Smooth muscle cell (in vitro differentiated cells): ENCODE data around the gene NDUFA3. TPM values are rescaled to one million over a fixed set of nuclear protein-coding genes. Genes with fewer than 3 reads are reported as not detected.

Experiments used
- DNase-seq: peaks from one replicate; lab custom pipeline; 2025; ENCODE audit not compliant: unreplicated experiment; lab: John Stamatoyannopoulos, UW
- H2AFZ ChIP-seq: fragments of 200-600 bp; sonication (generic); 2 replicates; pipeline ENCODE4 v1.6.0; 2016; ENCODE audit warnings: antibody characterized with exemption, low read depth, mild to moderate bottlenecking
- H3F3A ChIP-seq: fragments of 200-600 bp; sonication (generic); 2 replicates; pipeline ENCODE4 v1.6.0; 2017; ENCODE audit warnings: antibody characterized with exemption, low read depth
- H3K27ac ChIP-seq: fragments of 200-600 bp; sonication (generic); 2 replicates; pipeline ENCODE4 v1.5.1; 2016; ENCODE audit warnings: low read depth, mild to moderate bottlenecking
- H3K27me3 ChIP-seq: fragments of 200-600 bp; sonication (generic); 2 replicates; pipeline ENCODE4 v1.6.1; 2016; ENCODE audit warnings: low read depth, mild to moderate bottlenecking
- H3K36me3 ChIP-seq: fragments of 200-600 bp; sonication (generic); 2 replicates; pipeline ENCODE4 v1.5.1; 2016; ENCODE audit warnings: low read depth
- H3K4me1 ChIP-seq: fragments of 200-600 bp; sonication (generic); 2 replicates; pipeline ENCODE4 v1.5.1; 2016; ENCODE audit warnings: low read depth
- H3K4me2 ChIP-seq: fragments of 200-600 bp; sonication (generic); 2 replicates; pipeline ENCODE4 v1.6.0; 2016; ENCODE audit warnings: mild to moderate bottlenecking
- H3K4me3 ChIP-seq: fragments of 200-600 bp; sonication (generic); 2 replicates; pipeline ENCODE4 v1.5.1; 2016; ENCODE audit warnings: mild to moderate bottlenecking
- H3K79me2 ChIP-seq: fragments of 200-600 bp; sonication (generic); 2 replicates; pipeline ENCODE4 v1.6.0; 2016; ENCODE audit warnings: low read depth, mild to moderate bottlenecking
- H3K9ac ChIP-seq: fragments of 200-600 bp; sonication (generic); 2 replicates; pipeline ENCODE4 v1.6.0; 2016; ENCODE audit warnings: low read depth
- H3K9me3 ChIP-seq: fragments of 200-600 bp; sonication (generic); replicated peaks from 2 replicates; pipeline ENCODE4 v1.5.1; 2016; ENCODE audit warnings: low read depth
- H4K20me1 ChIP-seq: fragments of 200-600 bp; sonication (generic); 2 replicates; pipeline ENCODE4 v1.6.0; 2016; ENCODE audit warnings: low read depth
- CTCF ChIP-seq: fragments of 200-600 bp; sonication (generic); IDR thresholded peaks from 2 replicates; pipeline ENCODE4 v1.5.1; 2017; ENCODE audit warnings: borderline replicate concordance, mild to moderate bottlenecking, antibody characterized with exemption; ENCODE audit not compliant: insufficient read depth, poor library complexity, severe bottlenecking
- WGBS: methylation state at CpG from one replicate; pipeline ENCODE4 v1.1.7; 2016; ENCODE audit warnings: low lambda C conversion rate; 5-methylcytosine and 5-hydroxymethylcytosine counted together
- polyA plus RNA-seq: library from polyadenylated mRNA; unstranded; fragments of >200 nt; fragmentation: Nextera tagmentation; extraction: Ambion mirVana; gene quantifications from 2 replicates; pipeline ENCODE4 v1.2.1, GENCODE V29; 2016
- total RNA-seq: library from RNA; depleted of rRNA; stranded (reverse); fragments of >200 nt; gene quantifications from 2 replicates; pipeline ENCODE4 v1.2.3, GENCODE V29; 2014

The NDUFA3 gene
- total RNA-seq (9.5 and 29.8 TPM in 2 replicates), polyA plus RNA-seq (249 and 264 TPM in 2 replicates)

DNA sequence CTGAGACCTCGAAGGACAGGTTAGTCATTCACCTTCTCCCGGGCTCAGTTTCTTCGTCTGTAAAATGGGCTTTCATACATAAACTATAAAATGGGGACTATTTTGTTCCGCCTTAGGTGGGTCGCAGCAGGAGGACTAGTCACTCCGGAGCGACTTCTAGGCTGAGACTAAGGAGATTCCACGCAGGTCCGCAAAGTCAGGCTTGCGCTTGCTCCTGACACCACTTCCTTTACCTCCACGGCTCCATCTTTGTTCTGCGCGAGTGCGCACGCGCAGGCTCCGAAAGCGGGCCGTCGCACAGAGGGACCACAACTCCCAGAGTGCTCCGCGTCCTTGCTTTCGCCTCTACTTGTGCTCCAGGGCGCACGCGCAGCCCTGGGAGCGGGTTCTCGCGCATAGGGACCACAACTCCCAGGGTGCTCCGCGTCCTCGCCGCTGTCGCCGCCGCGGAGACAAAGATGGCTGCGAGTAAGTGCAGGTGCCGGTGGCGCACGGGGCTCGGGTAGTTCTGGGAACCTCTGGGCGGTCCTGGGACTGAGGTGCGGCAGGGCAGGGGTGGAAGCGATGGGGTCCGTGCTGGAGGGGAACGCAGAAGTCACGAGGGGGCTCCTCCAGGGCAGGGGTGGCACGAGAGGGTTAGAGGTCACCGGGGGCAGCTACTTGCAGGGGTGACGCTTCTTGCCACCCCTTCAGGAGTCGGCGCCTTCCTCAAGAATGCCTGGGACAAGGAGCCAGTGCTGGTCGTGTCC is at the start of gene NDUFA3:
TSS of gene NDUFA3 (plus strand) at position 435 of the 749 bp plus-strand sequence. CDS start at position 459, 24 bp downstream.
- WGBS = 5% methylated on average over 47 of the region's 54 CpGs

DNA sequence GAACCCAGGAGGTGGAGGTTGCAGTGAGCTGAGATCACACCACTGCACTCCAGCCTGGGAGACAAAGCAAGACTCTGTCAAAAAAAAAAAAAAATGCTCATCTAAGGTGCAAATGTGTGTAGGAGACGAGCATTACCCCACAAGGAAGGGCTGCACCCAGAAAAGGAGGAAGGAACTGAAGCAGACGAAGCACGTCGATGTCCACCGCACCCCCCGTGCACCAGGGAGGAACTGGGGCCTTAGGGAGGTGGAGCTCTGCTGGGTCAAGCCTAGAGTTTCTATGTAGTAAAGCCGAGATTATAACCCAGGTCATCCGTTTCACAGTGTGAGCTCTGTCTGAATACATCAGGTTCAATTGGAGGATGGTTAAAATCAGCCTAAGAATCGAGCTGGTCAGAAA is 40.0 kb upstream of the NDUFA3 start:
- Histone ChIP-seq H3K27ac (no peak overlapping the region), H3K27me3 (no peaks in the 10 kb centered on the region), H3K9ac (no peak overlapping the region), H3K79me2 (no peaks in the 10 kb centered on the region), H3K36me3 (no peaks in the 10 kb centered on the region), H2AFZ (no peak overlapping the region), H3F3A (no peaks in the 10 kb centered on the region), H3K4me1 (no peaks in the 10 kb centered on the region), H3K9me3 (no peaks in the 10 kb centered on the region), H3K4me2 (no peak overlapping the region), H3K4me3 (no peak overlapping the region), H4K20me1 (no peaks in the 10 kb centered on the region)
- no peak for TF ChIP-seq CTCF
- 91% methylated on average over 9 of the region's 9 CpGs for WGBS
- DNase-seq = no peak

More for the DNA sequence above, at the start of gene NDUFA3:
- peak; percentile 83 for DNase-seq
- H4K20me1 ChIP-seq = no peaks in the 10 kb centered on the region
- H3K9ac ChIP-seq = peak within 1 kb of the TSS; percentile 52
- no peaks in the 10 kb centered on the region for H3F3A ChIP-seq
- H3K27me3 ChIP-seq = no peaks in the 10 kb centered on the region
- H3K79me2 ChIP-seq = peaks cover 19% of the 10 kb centered on the region
- H3K9me3 ChIP-seq = no peaks in the 10 kb centered on the region
- peak within 1 kb of the TSS; percentile 84 for H3K4me3 ChIP-seq
- peak within 1 kb of the TSS; percentile 75 for H2AFZ ChIP-seq
- peak within 1 kb of the TSS; percentile 100 for H3K4me2 ChIP-seq
- no peak within 1 kb of the TSS for H3K27ac ChIP-seq
- no peaks in the 10 kb centered on the region for H3K4me1 ChIP-seq
- TF ChIP-seq CTCF = no peak
- H3K36me3 ChIP-seq = no peaks in the 10 kb centered on the region

- no peaks in the 10 kb centered on the region for H3K27me3 ChIP-seq
- no peaks in the 10 kb centered on the region for H4K20me1 ChIP-seq
- no peaks in the 10 kb centered on the region for H3F3A ChIP-seq
- DNase-seq = no peak
- H3K79me2 ChIP-seq = no peaks in the 10 kb centered on the region
- H3K4me1 ChIP-seq = no peaks in the 10 kb centered on the region
- no peak for TF ChIP-seq CTCF
- no peak within 1 kb of the TSS for H3K9ac ChIP-seq
- no peak within 1 kb of the TSS for H3K27ac ChIP-seq
- H3K4me3 ChIP-seq = no peak within 1 kb of the TSS
- no peak within 1 kb of the TSS for H2AFZ ChIP-seq
- H3K4me2 ChIP-seq = no peak within 1 kb of the TSS
- WGBS = 93% methylated on average over 34 of the region's 34 CpGs
- no peaks in the 10 kb centered on the region for H3K9me3 ChIP-seq
- no peaks in the 10 kb centered on the region for H3K36me3 ChIP-seq
Measured at GRCh38 chr19:54063350-54064116, 39.1 kb upstream of the NDUFA3 start, which contains the start of gene VSTM1. TSS of gene VSTM1 (minus strand) at chr19:54063897. CDS start at chr19:54063777, 120 bp downstream.
